CD8-positive, alpha-beta memory T cell (primary cell): ENCODE data around the gene LRRC4C. TPM values are rescaled to one million over a fixed set of nuclear protein-coding genes. Genes with fewer than 3 reads are reported as not detected.

Experiments
- CTCF ChIA-PET: fragments of 350-600 bp; sonication (Branson Sonifier 250); formaldehyde crosslinking; loops from one replicate; lab custom pipeline; 2021; ENCODE audit warnings: antibody characterized with exemption; lab: Charles Lee
- POLR2A ChIA-PET: fragments of 350-600 bp; sonication (Branson Sonifier 250); formaldehyde crosslinking; loops from one replicate; lab custom pipeline; 2021; ENCODE audit warnings: antibody characterized with exemption; lab: Charles Lee
- DNase-seq, 5 donors: peaks; one replicate each; pipeline versions ENCODE4 v3.0.0 to v3.0.0-alpha.2; 2020 to 2022; ENCODE audit warnings: mixed read lengths in 1 of 5
- H3K27ac ChIP-seq: one replicate; pipeline ENCODE4 v1.7.0; 2013; ENCODE audit warnings: low read depth, mild to moderate bottlenecking, low read length, moderate library complexity
- H3K27me3 ChIP-seq: 2 replicates; pipeline ENCODE4 v1.7.0; 2013; ENCODE audit warnings: low read length, mild to moderate bottlenecking; ENCODE audit not compliant: insufficient read depth, poor library complexity, severe bottlenecking
- H3K36me3 ChIP-seq: 2 replicates; pipeline ENCODE4 v1.7.0; 2013; ENCODE audit warnings: mild to moderate bottlenecking, low read length, moderate library complexity; ENCODE audit not compliant: insufficient read depth
- H3K4me1 ChIP-seq: 2 replicates; pipeline ENCODE4 v1.7.0; 2013; ENCODE audit warnings: mild to moderate bottlenecking, low read length, moderate library complexity; ENCODE audit not compliant: insufficient read depth
- H3K4me3 ChIP-seq: 2 replicates; pipeline ENCODE4 v1.7.0; 2013; ENCODE audit warnings: mild to moderate bottlenecking, low read length
- H3K9me3 ChIP-seq: 2 replicates; pipeline ENCODE4 v1.7.0; 2013; ENCODE audit warnings: mild to moderate bottlenecking, low read length
- H3K27ac Mint-ChIP-seq, 8 donors: one replicate each; pipeline ENCODE4 v1.8.0; 2020 to 2021; ENCODE audit warnings: mixed read lengths in 8 of 8, mild to moderate bottlenecking in 6 of 8, inconsistent platforms in 3 of 8, moderate library complexity in 3 of 8
- H3K27me3 Mint-ChIP-seq, 2 donors: one replicate each; pipeline ENCODE4 v1.8.0; 2020 to 2021; ENCODE audit warnings: mixed read lengths in 2 of 2, mild to moderate bottlenecking in 1 of 2, moderate library complexity in 1 of 2
- H3K36me3 Mint-ChIP-seq, 3 donors: one replicate each; pipeline ENCODE4 v1.8.0; 2020 to 2021; ENCODE audit warnings: mixed read lengths in 3 of 3, inconsistent platforms in 1 of 3, mild to moderate bottlenecking in 1 of 3
- H3K4me1 Mint-ChIP-seq, 3 donors: one replicate each; pipeline ENCODE4 v1.8.0; 2020 to 2021; ENCODE audit warnings: mixed read lengths in 3 of 3, inconsistent platforms in 1 of 3, mild to moderate bottlenecking in 1 of 3
- H3K4me3 Mint-ChIP-seq, 7 donors: one replicate each; pipeline ENCODE4 v1.8.0; 2020 to 2021; ENCODE audit warnings: mixed read lengths in 7 of 7, mild to moderate bottlenecking in 6 of 7, moderate library complexity in 4 of 7, inconsistent platforms in 2 of 7
- H3K9me3 Mint-ChIP-seq, 5 donors: one replicate each; pipeline ENCODE4 v1.8.0; 2020 to 2022; ENCODE audit warnings: mixed read lengths in 5 of 5, mild to moderate bottlenecking in 3 of 5, moderate library complexity in 2 of 5, inconsistent platforms in 1 of 5
- polyA plus RNA-seq: library from polyadenylated mRNA; unstranded; fragments of 300-500 nt; fragmentation: Illumina TruSeq; gene quantifications from one replicate; pipeline ENCODE4 v1.2.3, GENCODE V29; 2021
- total RNA-seq, 2 experiments: library from RNA; stranded (reverse); gene quantifications; one replicate each; pipeline ENCODE4 v1.2.3, GENCODE V29; 2021

Gene LRRC4C
- total and polyA plus RNA-seq, 3 experiments from 2014 or later: not detected

GRCh38 chr11:40273192-40273732 lies 1186.2 kb downstream of the LRRC4C start:
- H3K9me3 Mint-ChIP-seq: peaks cover 3 to 16% (median 10%) of the 10 kb centered on the region in 5 donors
- CTCF ChIA-PET: no interaction called here

GRCh38 chr11:40271361-40271760 lies 1188.1 kb downstream of the LRRC4C start:
- no peaks in the 10 kb centered on the region for H3K27me3 ChIP-seq
- ChIA-PET CTCF (no interaction called here), POLR2A (no interaction called here)
- H3K36me3 Mint-ChIP-seq: no peaks in the 10 kb centered on the region
- no peaks in the 10 kb centered on the region for H3K27me3 Mint-ChIP-seq
- H3K4me3 ChIP-seq: no peak overlapping the region
- no peak for DNase-seq
- H3K4me1 ChIP-seq: no peaks in the 10 kb centered on the region
- H3K27ac ChIP-seq: no peak overlapping the region
- H3K27ac Mint-ChIP-seq: no peak overlapping the region
- no peaks in the 10 kb centered on the region for H3K36me3 ChIP-seq
- peaks cover 5% of the 10 kb centered on the region for H3K9me3 ChIP-seq
- no peak overlapping the region for H3K4me3 Mint-ChIP-seq
- H3K9me3 Mint-ChIP-seq: peaks cover 2 to 13% (median 7%) of the 10 kb centered on the region in 5 donors
- no peaks in the 10 kb centered on the region for H3K4me1 Mint-ChIP-seq

More at GRCh38 chr11:40273192-40273732, 1186.2 kb downstream of the LRRC4C start:
- Histone ChIP-seq H3K27me3 (no peaks in the 10 kb centered on the region), H3K9me3 (peaks cover 5% of the 10 kb centered on the region), H3K36me3 (no peaks in the 10 kb centered on the region), H3K27ac (no peak overlapping the region), H3K4me3 (no peak overlapping the region), H3K4me1 (no peaks in the 10 kb centered on the region)
- Mint-ChIP-seq H3K4me3 (no peak overlapping the region), H3K4me1 (no peaks in the 10 kb centered on the region), H3K27ac (no peak overlapping the region), H3K27me3 (no peaks in the 10 kb centered on the region), H3K36me3 (no peaks in the 10 kb centered on the region)
- DNase-seq: no peak
- POLR2A ChIA-PET: no interaction called here

GRCh38 chr11:40269865-40270264 lies 1189.6 kb downstream of the LRRC4C start:
- Mint-ChIP-seq H3K9me3 (peaks cover under 1 to 13% (median 9%) of the 10 kb centered on the region in 5 donors), H3K27me3 (no peaks in the 10 kb centered on the region), H3K4me3 (no peak overlapping the region), H3K4me1 (no peaks in the 10 kb centered on the region), H3K27ac (no peak overlapping the region), H3K36me3 (no peaks in the 10 kb centered on the region)
- peaks cover 5% of the 10 kb centered on the region for H3K9me3 ChIP-seq
- no peaks in the 10 kb centered on the region for H3K27me3 ChIP-seq
- ChIA-PET POLR2A (no interaction called here), CTCF (no interaction called here)
- DNase-seq: no peak
- H3K27ac ChIP-seq: no peak overlapping the region
- no peaks in the 10 kb centered on the region for H3K4me1 ChIP-seq
- H3K36me3 ChIP-seq: no peaks in the 10 kb centered on the region
- no peak overlapping the region for H3K4me3 ChIP-seq

- Mint-ChIP-seq H3K36me3 (no peaks in the 10 kb centered on the region), H3K9me3 (peaks cover 6 to 13% (median 9%) of the 10 kb centered on the region in 5 donors), H3K27ac (no peak overlapping the region), H3K4me1 (no peaks in the 10 kb centered on the region), H3K27me3 (no peaks in the 10 kb centered on the region), H3K4me3 (no peak overlapping the region)
- Histone ChIP-seq H3K9me3 (peaks cover 5% of the 10 kb centered on the region), H3K27me3 (no peaks in the 10 kb centered on the region), H3K4me3 (no peak overlapping the region), H3K27ac (no peak overlapping the region), H3K36me3 (no peaks in the 10 kb centered on the region), H3K4me1 (no peaks in the 10 kb centered on the region)
- ChIA-PET CTCF (no interaction called here), POLR2A (no interaction called here)
- no peak for DNase-seq
Measured at GRCh38 chr11:40268551-40268950, 1190.9 kb downstream of the LRRC4C start.

- Histone ChIP-seq H3K36me3 (no peaks in the 10 kb centered on the region), H3K27me3 (no peaks in the 10 kb centered on the region), H3K27ac (no peak overlapping the region), H3K9me3 (no peaks in the 10 kb centered on the region), H3K4me3 (no peak overlapping the region), H3K4me1 (no peaks in the 10 kb centered on the region)
- H3K9me3 Mint-ChIP-seq: peaks cover 3 to 30% (median 10%) of the 10 kb centered on the region in 5 donors
- POLR2A ChIA-PET: no interaction called here
- H3K4me1 Mint-ChIP-seq: no peaks in the 10 kb centered on the region
- no peaks in the 10 kb centered on the region for H3K27me3 Mint-ChIP-seq
- H3K4me3 Mint-ChIP-seq: no peak overlapping the region
- CTCF ChIA-PET: no interaction called here
- no peak for DNase-seq
- H3K36me3 Mint-ChIP-seq: no peaks in the 10 kb centered on the region
- no peak overlapping the region for H3K27ac Mint-ChIP-seq
Measured at GRCh38 chr11:40255457-40255856, 1204.0 kb downstream of the LRRC4C start.

GRCh38 chr11:40253166-40253565 lies 1206.3 kb downstream of the LRRC4C start:
- no peak overlapping the region for H3K27ac ChIP-seq
- H3K4me1 ChIP-seq: no peaks in the 10 kb centered on the region
- CTCF ChIA-PET: no interaction called here
- Mint-ChIP-seq H3K36me3 (no peaks in the 10 kb centered on the region), H3K4me3 (no peak overlapping the region), H3K27me3 (no peaks in the 10 kb centered on the region), H3K4me1 (no peaks in the 10 kb centered on the region), H3K9me3 (peaks cover 1 to 30% (median 10%) of the 10 kb centered on the region in 5 donors), H3K27ac (no peak overlapping the region)
- POLR2A ChIA-PET: no interaction called here
- H3K27me3 ChIP-seq: no peaks in the 10 kb centered on the region
- DNase-seq: no peak
- no peak overlapping the region for H3K4me3 ChIP-seq
- no peaks in the 10 kb centered on the region for H3K9me3 ChIP-seq
- H3K36me3 ChIP-seq: no peaks in the 10 kb centered on the region

- Mint-ChIP-seq H3K9me3 (peaks cover 1 to 29% (median 13%) of the 10 kb centered on the region in 5 donors), H3K36me3 (no peaks in the 10 kb centered on the region), H3K4me3 (no peak overlapping the region), H3K27me3 (no peaks in the 10 kb centered on the region), H3K4me1 (no peaks in the 10 kb centered on the region), H3K27ac (no peak overlapping the region)
- Histone ChIP-seq H3K4me3 (no peak overlapping the region), H3K36me3 (no peaks in the 10 kb centered on the region), H3K4me1 (no peaks in the 10 kb centered on the region), H3K27me3 (no peaks in the 10 kb centered on the region), H3K9me3 (no peaks in the 10 kb centered on the region), H3K27ac (no peak overlapping the region)
- ChIA-PET CTCF (no interaction called here), POLR2A (no interaction called here)
- DNase-seq: no peak
Measured at GRCh38 chr11:40252236-40252635, 1207.2 kb downstream of the LRRC4C start.

- Histone ChIP-seq H3K4me3 (no peak overlapping the region), H3K36me3 (no peaks in the 10 kb centered on the region), H3K27me3 (no peaks in the 10 kb centered on the region), H3K4me1 (no peaks in the 10 kb centered on the region), H3K27ac (no peak overlapping the region), H3K9me3 (no peaks in the 10 kb centered on the region)
- no peaks in the 10 kb centered on the region for H3K27me3 Mint-ChIP-seq
- no peaks in the 10 kb centered on the region for H3K4me1 Mint-ChIP-seq
- POLR2A ChIA-PET: no interaction called here
- CTCF ChIA-PET: no interaction called here
- H3K4me3 Mint-ChIP-seq: no peak overlapping the region
- H3K27ac Mint-ChIP-seq: no peak overlapping the region
- H3K9me3 Mint-ChIP-seq: peaks cover 4 to 14% (median 6%) of the 10 kb centered on the region in 5 donors
- DNase-seq: no peak
- no peaks in the 10 kb centered on the region for H3K36me3 Mint-ChIP-seq
Measured at GRCh38 chr11:40246983-40247382, 1212.5 kb downstream of the LRRC4C start.
